NCI-H146 treated with DMSO at 0.1 percent for 48 hours (cell line): ENCODE results near the gene STK38.
"Not testable (repeated sequence)": the region's sequence is repeated elsewhere in the genome, so short reads cannot be mapped to it uniquely, and the experiment has no call there.

ENCODE experiments used
- DNase-seq: peaks from one replicate; lab custom pipeline; 2025; ENCODE audit not compliant: unreplicated experiment; lab: John Stamatoyannopoulos, UW

Gene STK38

DNA sequence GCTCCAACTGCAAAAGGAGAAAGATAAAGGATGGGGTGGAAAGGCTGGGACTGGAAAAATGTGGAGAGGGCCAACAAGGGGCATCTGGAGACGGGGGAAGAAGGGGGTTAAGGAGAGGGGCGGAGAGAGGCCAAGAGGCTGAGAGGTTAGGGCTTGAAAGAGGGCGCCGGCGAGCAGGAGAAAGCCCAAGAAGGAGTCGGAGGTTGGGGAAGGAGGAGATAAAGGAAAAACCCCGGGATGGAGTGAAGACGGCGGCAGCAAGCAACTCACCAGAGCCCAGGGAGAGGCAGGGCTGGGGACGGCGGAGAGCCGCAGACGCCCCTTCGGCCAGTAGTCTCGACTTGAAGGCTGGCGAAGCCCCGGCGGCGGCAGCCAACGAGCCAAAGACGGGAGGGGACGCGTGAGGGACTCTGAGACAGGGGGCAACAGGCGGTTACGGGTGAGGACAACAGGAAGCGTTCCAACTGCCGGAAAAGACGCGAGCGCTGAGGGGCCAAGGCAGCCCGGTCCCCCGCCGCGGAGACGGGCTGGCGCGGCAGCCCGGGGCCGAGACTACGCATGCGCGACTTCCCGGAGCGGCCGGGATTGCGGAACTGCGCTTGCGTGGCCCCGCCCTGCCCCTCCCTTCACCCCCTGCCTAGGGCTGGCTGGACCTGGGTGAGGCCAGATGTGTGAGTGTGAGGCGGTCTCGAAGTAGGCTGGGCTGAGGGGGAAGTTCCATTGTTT lies at the start of gene STK38:
Gene STK38, minus strand, starts transcription at position 560 of the 726 bp plus-strand sequence. CDS start 7,277 bp downstream, outside the sequence.
- DNase-seq, result peak; percentile 91

DNA sequence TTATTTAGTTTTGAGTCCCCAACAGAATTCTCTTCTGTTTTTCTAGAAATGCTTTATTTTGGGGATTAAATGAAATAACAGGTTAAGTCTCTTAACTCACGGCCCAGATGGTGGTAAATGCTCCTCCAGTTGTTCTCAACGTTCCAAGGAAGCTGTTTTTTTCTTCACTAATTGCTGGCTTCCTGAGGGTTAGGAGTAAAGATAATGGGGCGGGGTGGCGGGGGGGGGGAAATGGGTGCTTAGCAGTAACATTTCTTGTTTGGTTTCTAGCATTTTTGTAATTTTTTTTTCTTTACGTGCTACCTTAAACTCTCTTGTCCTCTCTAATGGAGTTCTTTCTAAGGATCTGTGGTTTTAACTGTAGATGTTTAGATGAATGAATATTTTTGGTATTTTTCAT lies 49.1 kb upstream of the STK38 start:
- no peak for DNase-seq

DNA sequence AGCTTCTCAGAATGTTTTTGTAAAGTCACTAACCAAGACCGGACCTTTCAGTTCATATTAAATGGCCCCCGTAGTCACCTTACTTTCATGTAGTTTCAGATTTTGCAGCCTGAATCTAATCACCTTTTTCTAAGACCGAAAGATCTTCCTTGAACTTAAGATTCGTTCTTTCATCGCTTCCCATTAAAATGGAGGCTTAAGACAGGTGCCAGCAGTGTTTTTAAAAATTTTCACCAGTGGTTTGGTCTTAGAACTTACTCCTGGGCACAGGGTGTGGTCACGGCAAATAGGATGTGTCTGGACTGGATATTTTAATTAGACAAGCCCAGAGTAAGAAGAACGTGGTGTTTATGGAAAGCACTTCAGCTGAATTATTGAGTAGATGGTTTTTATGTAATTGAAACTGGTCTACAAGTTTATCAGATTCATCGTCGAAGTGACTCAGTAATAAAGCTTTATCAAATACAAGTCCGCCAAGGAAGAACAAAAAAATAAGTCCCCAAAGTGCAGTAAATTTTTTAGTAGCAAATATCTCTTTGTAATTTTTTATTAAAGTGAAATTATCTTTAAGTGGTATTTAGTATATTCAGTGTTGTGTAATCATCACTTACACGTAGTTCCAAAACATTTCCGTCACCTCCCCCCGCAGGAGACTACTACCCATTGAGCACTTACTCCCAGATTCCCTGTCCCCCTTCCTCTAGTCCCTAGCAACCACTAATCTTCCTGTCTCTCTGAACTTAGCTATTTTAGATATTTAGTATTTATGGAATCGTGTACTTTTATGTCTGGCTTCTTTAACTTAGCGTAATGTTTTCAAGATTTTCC lies 47.8 kb upstream of the STK38 start:
- peak; percentile 37 for DNase-seq

DNA sequence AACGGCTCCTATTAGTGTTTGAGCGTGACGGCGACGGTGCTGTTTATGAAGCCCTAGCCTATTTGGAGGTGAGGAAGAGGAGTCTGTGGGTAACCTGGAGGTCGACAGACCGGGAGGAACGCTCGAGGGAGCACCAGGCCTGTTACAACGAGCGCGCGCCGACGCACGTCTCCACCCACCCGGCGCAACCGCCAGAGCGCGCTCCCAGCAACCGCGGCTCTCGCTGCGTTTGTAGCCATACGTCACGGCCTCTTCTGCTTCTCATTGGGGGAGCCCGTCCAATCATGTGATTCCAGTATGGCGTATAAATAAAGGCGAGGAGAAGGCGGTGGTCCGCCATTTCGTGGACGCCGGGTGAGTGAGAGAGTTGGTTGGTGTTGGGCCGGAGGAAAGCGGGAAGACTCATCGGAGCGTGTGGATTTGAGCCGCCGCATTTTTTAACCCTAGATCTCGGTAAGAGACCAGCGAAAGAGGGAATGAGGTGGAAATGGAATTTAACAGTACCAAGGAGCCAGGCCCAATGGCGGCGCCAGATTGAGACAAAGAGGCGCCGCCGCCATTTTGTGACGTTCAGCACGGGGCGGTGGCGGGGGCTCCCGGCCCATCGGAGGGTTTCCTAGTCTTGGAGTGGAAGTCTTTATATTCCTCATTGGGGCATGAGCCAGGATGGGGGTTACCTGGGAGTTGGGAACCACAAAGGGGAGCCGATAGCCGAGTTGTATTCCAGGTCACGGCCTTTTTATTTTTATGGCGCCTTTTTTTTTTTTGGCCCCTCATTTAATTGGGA lies 46.9 kb upstream of the STK38 start, which contains the start of gene SRSF3:
Gene SRSF3, plus strand, starts transcription at position 334 of the 787 bp plus-strand sequence. CDS start 2,401 bp downstream, outside the sequence.
- DNase-seq, result peak; percentile 96

DNA sequence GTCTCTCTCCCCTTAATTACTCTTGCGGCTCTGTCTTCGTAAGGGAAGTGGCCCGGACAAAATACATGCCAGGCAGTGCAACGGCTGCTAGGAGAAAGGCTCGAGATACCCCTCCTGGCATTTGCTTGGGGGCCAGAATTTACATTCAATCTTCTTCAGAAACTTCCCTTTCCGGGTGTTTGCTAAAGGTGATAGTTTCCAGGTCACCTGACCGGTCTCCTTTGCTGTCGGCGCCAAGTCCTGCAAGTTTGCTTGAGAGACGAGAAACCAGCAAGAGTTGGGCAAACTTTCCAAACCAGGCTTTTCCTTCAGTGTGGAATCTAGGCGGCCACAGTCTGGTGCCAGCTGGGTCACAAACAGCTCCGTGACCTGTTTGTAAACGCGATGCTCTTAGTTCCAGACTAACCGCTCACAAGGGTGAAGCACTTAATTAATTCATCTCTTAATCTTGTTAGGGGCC lies 46.3 kb upstream of the STK38 start:
- DNase-seq, result peak; percentile 70

DNA sequence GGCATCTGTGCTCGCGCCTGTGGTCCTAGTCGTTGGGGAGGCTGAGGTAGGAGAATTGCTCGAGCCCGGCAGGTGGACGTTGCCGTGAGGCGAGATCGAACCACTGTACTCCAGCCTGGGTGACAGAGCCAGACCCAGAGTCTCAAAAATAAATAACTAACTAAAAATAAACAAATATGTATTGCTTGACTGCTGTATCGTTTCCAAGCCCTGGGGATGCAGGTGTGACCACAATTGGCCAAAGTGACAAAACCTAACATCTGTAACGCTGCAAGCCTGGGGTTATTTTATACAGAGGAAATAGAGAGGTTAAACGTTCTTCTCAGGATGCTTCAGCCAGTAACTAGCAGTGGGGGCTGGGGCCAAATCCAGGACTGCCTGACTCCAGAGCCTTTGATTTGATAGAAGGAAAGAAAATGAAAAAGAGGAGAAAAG lies 45.0 kb upstream of the STK38 start:
- no peak for DNase-seq

DNA sequence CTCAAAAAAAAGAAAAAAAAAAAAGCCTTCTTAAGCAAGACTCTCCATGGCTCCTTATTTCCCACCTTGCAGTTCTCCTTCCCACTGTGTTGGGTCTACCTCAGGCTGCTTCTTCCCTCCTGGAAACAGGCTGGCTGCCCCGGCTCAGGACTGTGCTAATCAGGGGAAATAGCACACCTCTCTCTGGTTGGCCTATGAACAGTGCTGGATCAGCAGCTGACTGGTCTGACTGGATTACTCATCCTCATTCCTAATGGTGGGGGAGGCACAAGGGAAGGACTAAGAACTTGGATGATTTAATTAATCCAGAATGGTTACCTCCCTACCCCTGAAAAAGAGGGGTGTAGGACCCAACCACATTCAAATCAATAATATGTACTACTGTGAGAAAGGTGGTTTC lies 43.0 kb upstream of the STK38 start:
- no peak for DNase-seq

DNA sequence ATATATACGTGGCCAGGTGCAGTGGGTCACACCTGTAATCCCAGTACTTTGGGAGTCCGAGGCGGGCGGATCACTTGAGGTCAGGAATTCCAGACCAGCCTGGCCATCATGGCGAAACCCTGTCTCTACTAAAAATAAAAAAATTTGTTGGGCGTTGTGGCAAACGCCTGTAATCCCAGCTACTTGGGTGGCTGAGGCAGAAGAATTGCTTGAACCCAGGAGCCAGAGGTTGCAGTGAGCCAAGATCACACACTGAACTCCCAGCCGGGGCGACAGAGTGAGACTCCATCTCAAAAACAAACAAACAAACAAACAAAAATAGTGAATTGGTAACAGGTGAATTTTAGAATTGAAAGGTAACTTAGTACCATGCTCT lies 41.7 kb upstream of the STK38 start:
- DNase-seq, result not testable (repeated sequence)

DNA sequence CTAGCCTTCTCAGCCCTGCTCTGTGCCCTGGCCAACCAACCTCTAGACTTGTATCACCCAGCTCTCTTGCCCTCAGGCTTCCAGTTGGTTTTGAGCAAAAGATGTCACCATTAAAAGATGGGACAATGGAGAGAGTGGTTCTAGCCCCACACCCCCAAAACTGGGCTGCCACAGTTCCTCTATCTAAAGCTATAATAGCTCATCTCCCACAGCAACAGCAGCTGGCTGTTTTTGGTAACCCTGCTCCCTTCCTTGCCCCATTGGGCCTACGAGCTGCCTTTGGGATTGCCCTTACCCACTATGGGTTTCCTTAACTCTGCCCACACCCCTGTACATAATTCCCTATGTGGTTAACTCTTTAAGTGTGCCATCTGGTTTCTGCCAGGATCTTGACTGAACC lies 39.3 kb upstream of the STK38 start:
- no peak for DNase-seq

DNA sequence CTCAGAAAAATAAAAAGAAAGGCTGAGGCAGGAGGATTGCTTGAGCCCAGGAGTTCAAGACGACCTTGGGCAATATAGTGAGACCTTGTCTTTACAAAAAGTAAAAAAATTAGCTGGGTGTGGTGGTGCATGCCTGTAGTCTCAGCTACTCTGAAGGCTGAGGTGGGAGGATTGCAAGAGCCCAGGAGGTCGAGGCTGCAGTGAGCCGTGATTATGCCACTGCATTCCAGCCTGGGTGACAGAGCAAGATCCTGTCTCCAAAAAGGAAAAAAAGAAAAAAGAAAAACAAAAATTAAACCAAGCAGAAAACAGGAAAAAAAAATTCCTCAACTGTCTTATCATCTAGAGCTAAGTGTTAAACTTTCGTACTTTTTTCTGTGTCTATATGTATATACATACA lies 34.4 kb upstream of the STK38 start:
- DNase-seq, result no peak

DNA sequence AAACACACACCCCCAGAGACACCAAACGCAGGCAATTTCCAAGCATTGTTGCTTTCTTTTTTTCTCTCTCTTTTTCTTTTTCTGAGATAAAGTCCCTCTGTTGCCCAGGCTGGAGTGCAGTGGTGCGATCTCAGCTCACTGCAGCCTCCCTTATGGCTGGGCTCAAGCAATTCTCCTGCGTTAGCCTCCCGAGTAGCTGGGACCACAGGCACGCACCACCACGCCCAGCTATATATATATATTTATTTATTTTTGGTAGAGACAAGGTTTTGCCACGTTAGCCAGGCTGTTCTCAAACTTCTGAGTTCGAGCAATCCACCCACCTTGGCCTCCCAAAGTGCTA lies 32.9 kb upstream of the STK38 start:
- no peak for DNase-seq

DNA sequence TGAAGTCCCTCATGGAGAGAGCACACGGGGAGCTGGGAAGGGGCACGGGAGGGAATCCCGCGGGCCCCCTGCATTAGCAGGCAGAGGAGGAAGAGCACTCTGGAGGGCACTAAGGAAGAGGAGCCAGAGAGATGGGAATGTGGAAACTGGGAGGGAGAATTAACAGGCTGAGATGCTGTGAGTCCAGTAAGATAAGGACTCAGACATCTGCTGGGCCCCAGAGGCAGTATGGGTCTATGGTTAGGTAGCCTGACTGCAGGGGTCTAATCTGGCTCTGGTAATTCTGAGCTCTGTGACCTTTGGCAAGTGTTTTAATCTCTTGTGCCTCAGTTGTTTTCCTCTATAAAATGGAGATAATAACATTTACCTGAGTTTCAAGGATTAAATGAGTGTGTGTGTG lies 31.2 kb upstream of the STK38 start:
- no peak for DNase-seq

DNA sequence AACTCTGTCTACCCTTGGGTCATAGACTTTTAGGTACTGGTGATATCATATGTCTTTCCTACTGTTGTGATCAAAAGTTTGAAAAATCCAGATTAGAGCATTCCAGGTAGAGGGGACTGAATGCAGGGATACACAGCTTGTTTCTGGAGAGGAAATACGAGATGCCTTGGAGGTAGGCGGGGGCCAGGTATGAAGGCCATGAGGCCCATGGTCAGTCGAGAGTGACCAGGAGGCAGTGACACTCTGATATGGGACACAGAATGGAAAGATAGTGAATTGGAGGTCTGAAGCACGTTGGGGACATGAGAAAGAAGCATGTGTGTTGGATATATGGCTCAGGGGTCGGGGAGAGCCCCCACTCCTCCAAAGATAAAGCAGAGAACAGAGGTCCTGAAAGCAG lies 30.8 kb upstream of the STK38 start:
- no peak for DNase-seq

DNA sequence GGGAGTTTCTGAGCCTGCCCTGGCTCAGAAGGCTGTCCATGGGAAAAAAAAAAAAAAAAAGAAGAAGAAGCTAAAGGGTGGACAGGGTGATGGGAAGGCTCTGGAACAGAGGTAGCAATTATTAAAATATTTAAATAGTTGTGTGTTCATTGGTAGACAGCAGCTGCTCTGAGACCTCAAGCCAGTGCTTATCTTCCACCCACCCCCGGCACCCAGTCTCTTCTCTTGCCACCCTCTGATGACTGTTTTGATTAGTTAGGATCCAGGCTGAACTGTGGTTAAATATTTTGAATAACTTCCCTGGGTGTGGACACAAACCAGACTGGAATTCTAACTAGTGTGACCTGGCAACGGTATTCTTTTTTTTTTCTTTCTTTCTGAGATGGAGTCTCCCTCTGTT lies 30.0 kb upstream of the STK38 start:
- DNase-seq, result no peak

DNA sequence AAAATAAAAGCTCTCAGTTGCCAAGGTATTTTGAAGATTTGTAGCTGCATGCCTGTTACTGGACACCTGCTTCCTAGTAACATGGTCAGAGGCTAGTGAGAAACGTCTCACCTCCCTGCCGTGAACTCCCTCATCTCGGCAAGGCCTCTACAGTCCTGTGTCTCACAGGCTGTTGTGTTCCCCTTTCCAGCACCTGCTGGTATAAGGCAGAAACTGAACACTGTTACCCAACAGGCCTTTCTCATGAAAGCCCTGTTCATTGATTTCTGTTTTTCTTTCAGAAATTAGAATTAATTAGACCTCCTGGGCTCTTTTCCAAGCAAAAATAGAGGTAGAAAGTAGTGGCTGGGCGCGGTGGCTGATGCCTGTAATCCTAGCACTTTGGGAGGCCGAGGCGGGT lies 29.3 kb upstream of the STK38 start:
- DNase-seq, result peak; percentile 57

DNA sequence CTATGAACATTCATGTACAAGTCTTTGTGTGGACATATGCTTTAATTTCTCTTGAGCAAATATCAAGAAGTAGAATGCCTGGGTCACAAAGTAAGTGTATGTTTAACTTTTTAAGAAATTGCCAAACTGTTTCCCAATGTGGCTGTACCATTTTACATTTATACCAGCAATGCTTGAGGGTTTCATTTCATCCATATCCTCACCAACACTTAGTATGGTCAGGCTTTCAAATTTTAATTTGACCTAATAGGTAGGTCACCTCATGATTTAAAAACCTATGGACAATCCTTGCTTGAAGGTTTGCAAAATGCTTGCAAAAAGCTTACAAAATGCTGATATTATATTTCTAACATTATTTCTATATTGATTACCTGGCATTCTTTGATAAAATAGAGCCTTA lies 27.4 kb upstream of the STK38 start:
- no peak for DNase-seq

DNA sequence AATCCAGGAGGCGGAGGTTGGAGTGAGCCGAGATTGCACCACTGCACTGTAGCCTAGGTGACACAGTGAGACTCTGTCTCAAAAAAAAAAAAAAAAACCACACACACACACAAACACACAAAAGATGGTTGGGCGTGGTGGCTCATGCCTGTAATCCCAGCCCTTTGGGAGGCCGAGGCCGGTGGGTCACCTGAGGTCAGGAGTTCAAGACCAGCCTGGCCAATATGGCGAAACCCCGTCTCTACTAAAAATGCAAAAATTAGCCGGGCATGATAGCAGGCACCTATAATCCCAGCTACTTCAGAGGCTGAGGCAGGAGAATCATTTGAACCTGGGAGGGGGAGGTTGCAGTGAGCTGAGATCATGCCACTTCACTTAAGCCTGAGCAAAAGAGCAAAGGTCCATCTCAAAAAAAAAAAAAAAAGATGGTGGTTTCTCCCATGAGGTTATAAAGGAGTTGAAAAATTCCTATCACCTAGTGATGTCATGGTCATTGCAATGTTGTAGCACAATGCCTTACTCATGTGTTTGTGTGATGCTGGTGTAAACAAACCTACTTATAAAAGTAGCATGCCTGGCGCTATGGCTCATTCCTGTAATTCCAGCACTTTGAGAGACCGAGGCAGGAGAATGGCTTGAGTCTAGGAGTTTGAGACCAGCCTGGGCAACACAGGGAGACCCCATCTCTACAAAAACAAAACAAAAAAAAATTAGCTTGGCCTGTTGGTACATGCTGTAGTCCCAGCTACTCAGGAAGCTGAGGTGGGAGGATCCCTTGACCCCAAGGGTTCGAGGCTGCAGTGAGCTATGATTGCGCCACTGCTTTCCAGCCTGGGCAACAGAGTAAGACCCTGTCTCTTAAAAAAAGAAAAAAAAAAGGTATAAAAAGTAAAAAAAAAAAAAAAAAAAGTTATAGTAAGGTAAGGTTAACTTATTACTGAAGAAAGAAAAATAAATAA lies 25.4 kb upstream of the STK38 start:
- not testable (repeated sequence) for DNase-seq

DNA sequence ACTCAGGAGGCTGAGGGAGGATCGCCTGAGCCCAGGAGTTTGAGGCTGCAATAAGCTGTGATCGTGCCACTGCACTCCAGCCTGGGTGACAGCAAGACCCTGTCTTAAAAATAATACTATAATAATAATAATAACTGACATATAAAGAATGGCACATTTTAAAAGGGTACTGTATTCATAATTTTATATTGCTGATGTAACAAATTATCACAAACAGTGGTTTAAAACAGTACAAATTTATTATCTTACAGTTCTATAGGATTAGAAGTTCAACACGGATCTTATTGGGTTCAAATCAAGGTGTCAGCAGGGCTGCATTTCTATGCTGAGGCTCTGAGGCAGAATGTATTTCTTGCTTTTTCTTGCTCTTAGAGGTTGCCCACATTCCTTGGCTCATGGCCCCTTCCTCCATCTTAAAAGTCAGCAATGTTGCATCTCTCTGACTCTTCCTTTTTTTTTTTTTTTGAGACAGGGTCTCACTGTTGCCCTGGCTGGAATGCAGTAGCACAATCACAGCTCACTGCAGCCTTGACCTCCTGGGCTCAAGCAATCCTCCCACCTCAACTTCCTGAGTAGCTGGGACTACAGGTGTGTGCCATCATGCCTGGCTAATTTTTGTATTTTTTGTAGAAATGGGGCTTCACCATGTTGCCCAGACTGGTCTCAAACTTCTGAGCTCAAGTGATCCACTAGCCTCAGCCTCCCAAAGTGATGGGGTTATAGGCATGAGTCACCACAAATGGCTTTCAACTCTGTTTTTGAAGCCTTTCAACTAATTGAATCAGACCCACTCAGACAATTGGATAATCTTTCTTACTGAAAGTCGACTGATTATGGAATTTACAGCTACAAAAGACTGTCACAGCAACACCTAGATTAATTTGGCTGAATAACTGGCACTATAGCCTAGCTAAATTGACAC lies 24.1 kb upstream of the STK38 start:
- DNase-seq, result no peak

DNA sequence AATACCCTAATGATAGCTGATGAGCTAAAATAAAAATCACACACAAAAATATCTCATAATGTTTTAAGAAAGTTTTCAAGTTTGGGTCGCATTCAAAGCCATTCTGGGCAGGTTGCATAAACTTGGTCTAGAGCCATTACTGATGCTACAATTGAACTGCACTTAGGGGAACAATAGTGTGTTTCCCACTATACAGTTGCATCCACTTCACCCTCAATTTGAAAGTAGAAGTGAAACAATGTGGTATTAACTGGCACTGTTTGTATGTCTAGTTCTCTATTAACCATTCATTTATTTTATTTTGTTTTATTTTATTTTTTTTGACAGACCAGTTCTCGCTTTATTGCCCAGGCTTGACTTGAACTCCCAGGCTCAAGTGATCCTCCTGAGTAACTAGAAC lies 23.0 kb upstream of the STK38 start:
- DNase-seq, result no peak
